GM23248 (cell line): Measurements from ENCODE around the gene SOX5. TPM values are rescaled to one million over a fixed set of nuclear protein-coding genes. Genes with fewer than 3 reads are reported as not detected.

Source experiments
- DNase-seq: peaks from one replicate; pipeline ENCODE4 v3.0.0-alpha.2; 2015
- H2AFZ ChIP-seq: fragments of 200-600 bp; sonication (generic); 2 replicates; pipeline ENCODE4 v1.6.1; 2016; ENCODE audit warnings: antibody characterized with exemption
- H3F3A ChIP-seq: fragments of 200-600 bp; sonication (generic); 2 replicates; pipeline ENCODE4 v1.6.1; 2016; ENCODE audit warnings: mild to moderate bottlenecking, antibody characterized with exemption, mixed run types; ENCODE audit not compliant: insufficient read depth
- H3K27ac ChIP-seq: fragments of 200-600 bp; sonication (generic); 2 replicates; pipeline ENCODE4 v1.5.1; 2016; ENCODE audit warnings: mild to moderate bottlenecking
- H3K27me3 ChIP-seq: fragments of 200-600 bp; sonication (generic); replicated peaks from 2 replicates; pipeline ENCODE4 v1.6.1; 2016; ENCODE audit warnings: mild to moderate bottlenecking; ENCODE audit not compliant: insufficient read depth
- H3K36me3 ChIP-seq: fragments of 200-600 bp; sonication (generic); 2 replicates; pipeline ENCODE4 v1.6.1; 2016; ENCODE audit warnings: low read depth, mild to moderate bottlenecking
- H3K4me1 ChIP-seq: fragments of 200-600 bp; sonication (generic); 2 replicates; pipeline ENCODE4 v1.6.1; 2016; ENCODE audit warnings: mild to moderate bottlenecking; ENCODE audit not compliant: insufficient read depth
- H3K4me2 ChIP-seq: fragments of 200-600 bp; sonication (generic); one replicate; pipeline ENCODE4 v1.6.1; 2016; ENCODE audit warnings: mild to moderate bottlenecking; ENCODE audit not compliant: unreplicated experiment
- H3K4me3 ChIP-seq: fragments of 200-600 bp; sonication (generic); 2 replicates; pipeline ENCODE4 v1.5.1; 2016; ENCODE audit warnings: mild to moderate bottlenecking
- H3K79me2 ChIP-seq: fragments of 200-600 bp; sonication (generic); 2 replicates; pipeline ENCODE4 v1.6.1; 2016; ENCODE audit warnings: mild to moderate bottlenecking; ENCODE audit not compliant: insufficient read depth
- H3K9ac ChIP-seq: fragments of 200-600 bp; sonication (generic); 2 replicates; pipeline ENCODE4 v1.6.1; 2016; ENCODE audit warnings: mild to moderate bottlenecking
- H3K9me2 ChIP-seq: fragments of 200-600 bp; sonication (generic); 2 replicates; pipeline ENCODE4 v1.6.1; 2016; ENCODE audit warnings: mixed run types, mild to moderate bottlenecking, moderate library complexity; ENCODE audit not compliant: insufficient read depth
- H3K9me3 ChIP-seq: fragments of 200-600 bp; sonication (generic); one replicate; pipeline ENCODE4 v1.6.1; 2017; ENCODE audit warnings: low read depth
- H4K20me1 ChIP-seq: fragments of 200-600 bp; sonication (generic); 2 replicates; pipeline ENCODE4 v1.6.0; 2016; ENCODE audit not compliant: insufficient read depth
- EZH2 ChIP-seq: fragments of 200-600 bp; sonication (generic); IDR thresholded peaks from 2 replicates; pipeline ENCODE4 v1.6.1; 2018; ENCODE audit warnings: antibody characterized with exemption, mild to moderate bottlenecking; ENCODE audit not compliant: insufficient read depth, poor library complexity, severe bottlenecking
- EZH2phosphoT487 ChIP-seq: fragments of 200-600 bp; sonication (generic); IDR thresholded peaks from 2 replicates; pipeline ENCODE4 v1.6.1; 2018; ENCODE audit warnings: antibody characterized with exemption, moderate library complexity, mild to moderate bottlenecking, low read depth; ENCODE audit not compliant: insufficient read depth
- WGBS, 2 experiments: methylation state at CpG; one replicate each; pipeline ENCODE4 v1.1.6; 2015 to 2017; ENCODE audit warnings: low lambda C conversion rate in 2 of 2, low coverage in 1 of 2; ENCODE audit errors: missing lambda C conversion rate in 2 of 2; 5-methylcytosine and 5-hydroxymethylcytosine counted together
- in situ Hi-C: fragments of 300-500 bp; cut with MboI; formaldehyde crosslinking; loops from 2 replicates; pipeline ENCODE4 v1.15.0; 2020
- polyA plus RNA-seq: library from polyadenylated mRNA; unstranded; fragments of >200 nt; fragmentation: Nextera tagmentation; extraction: Ambion mirVana; gene quantifications from 2 replicates; pipeline ENCODE4 v1.2.1, GENCODE V29; 2016
- total RNA-seq: library from RNA; depleted of rRNA; stranded (reverse); fragments of >200 nt; shearing (Covaris generic); gene quantifications from 2 replicates; pipeline ENCODE4 v1.2.3, GENCODE V29; 2014

The SOX5 gene
- total and polyA plus RNA-seq, 2 experiments from 2014 or later, result not detected

DNA sequence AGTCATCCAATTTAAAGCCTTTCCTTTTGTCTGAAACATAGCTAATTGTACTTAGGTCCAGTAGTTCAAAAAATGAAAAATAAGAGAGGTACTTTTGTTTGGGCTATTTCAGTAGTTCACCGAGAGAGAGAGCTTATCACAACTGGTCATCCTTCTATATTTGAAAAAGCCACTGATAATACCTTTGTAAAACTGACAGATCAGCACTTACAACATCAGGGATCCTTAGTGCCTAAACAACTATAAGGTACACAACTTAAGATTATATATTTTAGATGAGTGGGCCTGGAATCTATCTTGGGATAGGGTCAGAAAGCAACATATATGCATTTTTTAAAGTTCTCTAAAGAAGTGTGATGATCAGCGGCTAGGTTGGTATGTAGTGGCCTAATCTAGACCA lies 97.9 kb downstream of the SOX5 start:
- Histone ChIP-seq H3K79me2 (no peaks in the 10 kb centered on the region), H3K9ac (no peak overlapping the region), H3K27me3 (no peaks in the 10 kb centered on the region), H2AFZ (no peak overlapping the region), H3F3A (no peaks in the 10 kb centered on the region), H3K9me3 (no peaks in the 10 kb centered on the region), H3K27ac (no peak overlapping the region), H3K36me3 (no peaks in the 10 kb centered on the region), H3K4me3 (no peak overlapping the region), H4K20me1 (no peaks in the 10 kb centered on the region), H3K4me2 (no peak overlapping the region), H3K9me2 (no peaks in the 10 kb centered on the region), H3K4me1 (no peaks in the 10 kb centered on the region)
- in situ Hi-C loops, result no loop called here
- no peak for TF ChIP-seq EZH2
- no peak for TF ChIP-seq EZH2phosphoT487
- no peak for DNase-seq
- 36 to 46% methylated on average over 2 of the region's 2 CpGs for WGBS, 2 experiments

GRCh38 chr12:23847857-23848256 lies 101.6 kb downstream of the SOX5 start:
- in situ Hi-C loops, result no loop called here
- no peaks in the 10 kb centered on the region for H3K79me2 ChIP-seq
- H2AFZ ChIP-seq, result no peak overlapping the region
- DNase-seq, result no peak
- H3K9me3 ChIP-seq, result no peaks in the 10 kb centered on the region
- no peaks in the 10 kb centered on the region for H3K27me3 ChIP-seq
- H3K4me1 ChIP-seq, result no peaks in the 10 kb centered on the region
- no peaks in the 10 kb centered on the region for H3K36me3 ChIP-seq
- WGBS, 2 experiments, result 14 to 17% methylated on average over 3 of the region's 3 CpGs
- no peak overlapping the region for H3K9ac ChIP-seq
- no peaks in the 10 kb centered on the region for H4K20me1 ChIP-seq
- H3K27ac ChIP-seq, result no peak overlapping the region
- no peaks in the 10 kb centered on the region for H3F3A ChIP-seq
- TF ChIP-seq EZH2phosphoT487 (no peak), EZH2 (no peak)
- H3K9me2 ChIP-seq, result no peaks in the 10 kb centered on the region
- H3K4me3 ChIP-seq, result no peak overlapping the region
- H3K4me2 ChIP-seq, result no peak overlapping the region

DNA sequence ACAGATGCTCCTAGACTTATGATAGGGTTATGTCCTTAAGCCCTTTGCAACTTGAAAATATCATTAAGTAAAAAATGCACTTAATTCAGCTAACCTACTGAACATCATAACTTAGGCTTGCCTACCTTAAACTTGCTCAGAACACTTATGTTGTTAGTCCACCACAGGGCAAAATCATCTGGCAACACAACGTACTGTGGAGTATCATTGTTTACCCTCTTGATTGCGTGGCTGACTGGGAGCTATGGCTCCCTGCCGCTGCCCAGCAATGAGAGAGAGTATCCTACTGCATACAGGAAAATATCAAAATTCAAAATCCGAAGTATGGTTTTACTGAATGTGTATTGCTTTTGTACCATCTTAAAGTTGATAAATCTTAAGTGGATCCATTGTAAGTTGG lies 105.5 kb downstream of the SOX5 start:
- no peaks in the 10 kb centered on the region for H3K9me2 ChIP-seq
- WGBS, 2 experiments, result 53 to 61% methylated on average over 4 of the region's 4 CpGs
- TF ChIP-seq EZH2phosphoT487 (no peak), EZH2 (no peak)

GRCh38 chr12:23834076-23834475 lies 115.4 kb downstream of the SOX5 start:
- in situ Hi-C loops, result no loop called here
- H3K4me3 ChIP-seq, result no peak overlapping the region
- H3K4me1 ChIP-seq, result no peaks in the 10 kb centered on the region
- H3K9ac ChIP-seq, result no peak overlapping the region
- no peaks in the 10 kb centered on the region for H3K9me3 ChIP-seq
- no peaks in the 10 kb centered on the region for H3K36me3 ChIP-seq
- no peaks in the 10 kb centered on the region; the same call in 1 of the 2 replicates for H3K9me2 ChIP-seq
- no peaks in the 10 kb centered on the region for H3K27me3 ChIP-seq
- no peak overlapping the region for H2AFZ ChIP-seq
- H3K4me2 ChIP-seq, result no peak overlapping the region
- TF ChIP-seq EZH2phosphoT487 (no peak), EZH2 (no peak)
- no peaks in the 10 kb centered on the region for H3F3A ChIP-seq
- WGBS, 2 experiments, result 30 to 40% methylated on average over 7 of the region's 7 CpGs
- H3K27ac ChIP-seq, result no peak overlapping the region
- no peaks in the 10 kb centered on the region for H3K79me2 ChIP-seq
- H4K20me1 ChIP-seq, result no peaks in the 10 kb centered on the region
- DNase-seq, result no peak

More for the DNA sequence above, 105.5 kb downstream of the SOX5 start:
- Histone ChIP-seq H3K79me2 (no peaks in the 10 kb centered on the region), H3K4me1 (no peaks in the 10 kb centered on the region), H3K27ac (no peak overlapping the region), H3F3A (no peaks in the 10 kb centered on the region), H3K36me3 (no peaks in the 10 kb centered on the region), H4K20me1 (no peaks in the 10 kb centered on the region), H3K9me3 (no peaks in the 10 kb centered on the region), H3K9ac (no peak overlapping the region), H2AFZ (no peak overlapping the region), H3K4me2 (no peak overlapping the region), H3K4me3 (no peak overlapping the region), H3K27me3 (no peaks in the 10 kb centered on the region)
- DNase-seq, result no peak
- in situ Hi-C loops, result no loop called here

DNA sequence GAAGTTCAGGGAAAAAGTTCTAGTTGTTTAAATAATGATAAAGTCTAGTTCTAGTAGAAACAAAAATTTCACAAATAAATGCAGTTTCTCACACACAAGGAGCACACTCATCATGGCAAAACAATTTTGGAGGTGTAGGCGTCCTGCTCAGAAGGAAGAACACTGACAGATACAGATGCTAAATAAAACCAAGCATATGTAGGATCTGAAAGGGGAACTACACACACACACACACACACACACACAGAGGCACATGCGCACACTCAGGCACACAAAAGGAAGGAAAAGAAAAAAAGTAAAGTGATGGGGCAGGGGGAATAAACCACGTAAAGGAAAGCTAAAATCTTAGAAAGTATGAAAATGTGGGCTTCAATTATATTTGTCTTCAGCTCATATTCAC lies 117.7 kb downstream of the SOX5 start:
- DNase-seq, result no peak
- no peaks in the 10 kb centered on the region for H3K4me1 ChIP-seq
- no peak overlapping the region for H3K9ac ChIP-seq
- H3K36me3 ChIP-seq, result no peaks in the 10 kb centered on the region
- H3K27me3 ChIP-seq, result no peaks in the 10 kb centered on the region
- in situ Hi-C loops, result no loop called here
- H2AFZ ChIP-seq, result no peak overlapping the region
- no peak overlapping the region for H3K4me3 ChIP-seq
- H3K4me2 ChIP-seq, result no peak overlapping the region
- no peaks in the 10 kb centered on the region for H3K9me2 ChIP-seq
- no peaks in the 10 kb centered on the region for H3F3A ChIP-seq
- no peaks in the 10 kb centered on the region for H4K20me1 ChIP-seq
- H3K9me3 ChIP-seq, result no peaks in the 10 kb centered on the region
- TF ChIP-seq EZH2phosphoT487 (no peak), EZH2 (no peak)
- 1 to 6% methylated on average over 3 of the region's 3 CpGs for WGBS, 2 experiments
- H3K27ac ChIP-seq, result no peak overlapping the region
- no peaks in the 10 kb centered on the region for H3K79me2 ChIP-seq
